GM19328 (cell line): Measurements from ENCODE around the gene SIM2.

Experiments used
- ATAC-seq: cut with Tn5 transposase; IDR thresholded peaks from one replicate; pipeline ENCODE4 v1.9.1; 2021; ENCODE audit warnings: mild to moderate bottlenecking, moderate library complexity; ENCODE audit not compliant: unreplicated experiment

SIM2 gene

DNA sequence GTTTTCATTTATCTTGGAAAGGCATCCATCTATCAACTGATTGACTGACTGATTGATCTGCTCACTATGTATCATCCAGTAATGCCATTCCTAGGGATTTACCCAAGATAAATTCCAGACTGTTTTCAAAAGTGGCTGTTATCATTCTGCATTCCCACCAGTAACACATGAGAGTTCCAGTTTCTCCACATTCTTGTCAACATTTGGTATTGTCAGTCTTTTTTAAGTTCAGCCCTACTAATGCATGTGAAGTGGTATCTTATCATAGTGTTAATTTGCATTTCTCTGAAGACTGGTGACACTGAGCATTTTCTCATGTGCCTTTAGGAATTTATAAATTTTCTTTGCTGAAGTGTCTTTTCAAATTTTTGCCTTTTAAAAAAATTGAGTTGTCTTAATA, 99.6 kb downstream of the SIM2 start:
- ATAC-seq = no peak
